CD4-positive, alpha-beta memory T cell (primary cell): ENCODE data around the gene FAAP20. TPM values are rescaled to one million over a fixed set of nuclear protein-coding genes. Genes with fewer than 3 reads are reported as not detected.

ENCODE experiments used
- CTCF ChIA-PET: fragments of 350-600 bp; sonication (Branson Sonifier 250); formaldehyde crosslinking; loops from one replicate; lab custom pipeline; 2021; ENCODE audit warnings: inconsistent platforms; ENCODE audit not compliant: partially characterized antibody; lab: Charles Lee
- POLR2A ChIA-PET: fragments of 350-600 bp; sonication (Branson Sonifier 250); formaldehyde crosslinking; loops from one replicate; lab custom pipeline; 2021; ENCODE audit not compliant: partially characterized antibody; lab: Charles Lee
- DNase-seq, 5 donors: peaks; one replicate each; pipeline versions ENCODE4 v3.0.0 to v3.0.0-alpha.2; 2020 to 2022; ENCODE audit warnings: mixed read lengths in 1 of 5
- H3K27ac ChIP-seq: one replicate; pipeline ENCODE4 v1.7.0; 2013; ENCODE audit warnings: low read depth, low read length
- H3K27me3 ChIP-seq: 2 replicates; pipeline ENCODE4 v1.7.0; 2013; ENCODE audit warnings: mild to moderate bottlenecking, low read length, moderate library complexity; ENCODE audit not compliant: insufficient read depth
- H3K36me3 ChIP-seq: 2 replicates; pipeline ENCODE4 v1.7.0; 2013; ENCODE audit warnings: mild to moderate bottlenecking, low read length, moderate library complexity; ENCODE audit not compliant: insufficient read depth
- H3K4me1 ChIP-seq: 2 replicates; pipeline ENCODE4 v1.7.0; 2013; ENCODE audit warnings: mild to moderate bottlenecking, low read length, moderate library complexity; ENCODE audit not compliant: insufficient read depth
- H3K4me3 ChIP-seq, 2 donors: one replicate each; pipeline ENCODE4 v1.7.0; 2013; ENCODE audit warnings: low read length in 2 of 2, mild to moderate bottlenecking in 1 of 2
- H3K9me3 ChIP-seq, 2 donors: one replicate each; pipeline ENCODE4 v1.7.0; 2013; ENCODE audit warnings: low read length in 2 of 2, control low read depth in 1 of 2; ENCODE audit not compliant: control insufficient read depth in 1 of 2
- H3K27ac Mint-ChIP-seq, 7 donors: one replicate each; pipeline ENCODE4 v1.8.0; 2020 to 2021; ENCODE audit warnings: mixed read lengths in 7 of 7, mild to moderate bottlenecking in 6 of 7, inconsistent platforms in 3 of 7, moderate library complexity in 3 of 7
- H3K27me3 Mint-ChIP-seq, 2 donors: one replicate each; pipeline ENCODE4 v1.8.0; 2020 to 2021; ENCODE audit warnings: mixed read lengths in 2 of 2
- H3K36me3 Mint-ChIP-seq, 2 donors: one replicate each; pipeline ENCODE4 v1.8.0; 2020 to 2021; ENCODE audit warnings: mixed read lengths in 2 of 2, inconsistent platforms in 1 of 2, mild to moderate bottlenecking in 1 of 2
- H3K4me1 Mint-ChIP-seq, 4 donors: one replicate each; pipeline ENCODE4 v1.8.0; 2020 to 2021; ENCODE audit warnings: mixed read lengths in 4 of 4, mild to moderate bottlenecking in 1 of 4
- H3K4me3 Mint-ChIP-seq, 8 donors: one replicate each; pipeline ENCODE4 v1.8.0; 2020 to 2021; ENCODE audit warnings: mixed read lengths in 8 of 8, mild to moderate bottlenecking in 7 of 8, moderate library complexity in 6 of 8, inconsistent platforms in 3 of 8
- H3K9me3 Mint-ChIP-seq, 8 donors: one replicate each; pipeline ENCODE4 v1.8.0; 2020 to 2021; ENCODE audit warnings: mixed read lengths in 8 of 8, mild to moderate bottlenecking in 5 of 8, inconsistent platforms in 3 of 8, moderate library complexity in 1 of 8
- intact Hi-C: fragments of 100-400 bp; cut with micrococcal nuclease; formaldehyde crosslinking; loops from one replicate; pipeline ENCODE4 v1.15.1; 2023
- polyA plus RNA-seq, 2 donors: library from polyadenylated mRNA; unstranded; fragments of 300-500 nt; fragmentation: Illumina TruSeq; gene quantifications; one replicate each; pipeline ENCODE4 v1.2.3, GENCODE V29; 2021
- total RNA-seq, 2 experiments: library from RNA; stranded (reverse); gene quantifications; one replicate each; pipeline ENCODE4 v1.2.3, GENCODE V29; 2021

Gene FAAP20
- total and polyA plus RNA-seq, 4 experiments from 2014 or later = 38.4 to 58.9 (median 47.5) TPM

DNA sequence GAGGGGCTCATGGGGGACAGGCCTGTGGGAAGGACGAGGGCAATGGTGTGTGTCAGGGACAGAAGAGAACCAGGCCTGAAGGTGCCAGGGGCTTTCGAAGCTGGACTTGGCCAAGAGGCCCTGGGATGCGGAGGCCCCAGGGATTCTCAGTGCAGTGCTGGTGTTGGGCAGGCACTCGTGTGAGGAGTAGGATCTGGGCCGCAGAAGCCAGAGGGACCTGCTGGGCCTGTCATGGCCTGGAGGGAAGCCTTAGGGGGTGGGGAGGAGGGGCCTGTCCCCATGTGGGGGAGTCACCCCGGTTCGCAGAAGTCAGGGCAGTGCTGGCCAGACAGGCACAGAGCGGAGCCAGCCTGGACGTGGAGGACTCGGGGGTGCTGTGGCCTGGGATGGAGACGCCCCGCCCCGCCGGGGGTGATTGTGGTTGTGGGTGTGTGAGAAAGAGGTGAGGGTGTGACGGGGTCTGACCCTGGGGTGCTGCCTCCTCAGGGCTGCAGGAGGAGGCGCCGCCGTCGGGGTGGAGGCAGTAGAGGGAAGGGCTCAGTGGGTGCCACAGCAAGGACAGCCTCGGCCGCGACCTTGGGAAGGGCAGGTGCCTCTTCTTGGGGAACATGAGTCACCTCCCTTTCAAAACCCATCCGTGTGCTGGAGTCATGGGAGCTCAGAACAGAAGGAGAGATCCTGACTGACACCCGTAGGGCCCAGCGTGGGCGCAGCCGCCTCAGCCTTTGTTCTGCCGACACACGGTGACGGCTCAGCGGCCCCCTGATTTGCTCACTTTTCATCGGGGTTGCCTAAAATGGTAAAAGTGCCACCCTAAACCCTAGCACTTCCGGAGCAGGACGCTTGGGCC is 33.9 kb downstream of the FAAP20 start:
- POLR2A ChIA-PET = no interaction called here
- intact Hi-C loops = no loop called here
- Histone ChIP-seq H3K36me3 (no peaks in the 10 kb centered on the region), H3K4me1 (no peaks in the 10 kb centered on the region), H3K4me3 (no peak overlapping the region), H3K27me3 (no peaks in the 10 kb centered on the region), H3K9me3 (no peaks in the 10 kb centered on the region), H3K27ac (no peak overlapping the region)
- Mint-ChIP-seq H3K27me3 (no peaks in the 10 kb centered on the region), H3K4me3 (no peak overlapping the region), H3K4me1 (no peaks in the 10 kb centered on the region), H3K9me3 (no peaks in the 10 kb centered on the region), H3K27ac (no peak overlapping the region), H3K36me3 (peaks cover 21 to 31% of the 10 kb centered on the region in 2 donors)
- DNase-seq = peak in 1 of 5 donors; percentile 27
- CTCF ChIA-PET = interaction anchor here (1.0 kb wide), 2 partner anchors 14 kb away, joined by 3 read pairs; no protein-coding TSS in a partner anchor

DNA sequence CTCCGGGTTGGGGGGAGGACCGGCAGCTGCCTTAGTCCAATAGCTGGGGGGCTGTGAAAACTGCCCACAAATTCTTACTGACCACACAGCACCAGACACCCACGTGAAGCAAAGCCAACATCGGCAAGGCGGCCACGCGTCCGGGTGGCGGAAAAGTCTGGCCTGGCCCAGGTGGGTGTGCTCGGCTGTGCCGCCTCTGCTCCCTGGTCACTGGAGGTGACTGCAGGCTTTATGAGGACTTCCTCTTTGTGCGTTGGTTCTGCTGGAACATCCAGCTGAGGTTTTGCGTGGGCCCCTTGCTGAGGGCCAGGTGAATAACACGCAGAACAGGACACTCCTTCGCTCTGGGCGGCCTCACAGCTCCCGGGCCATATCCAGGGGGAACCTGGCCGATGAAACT is 35.4 kb downstream of the FAAP20 start:
- H3K36me3 Mint-ChIP-seq = peaks cover 29 to 34% of the 10 kb centered on the region in 2 donors
- intact Hi-C loops = no loop called here
- DNase-seq = no peak
- peaks cover 0 to 3% (median 0%) of the 10 kb centered on the region in 8 donors for H3K9me3 Mint-ChIP-seq
- ChIA-PET CTCF (no interaction called here), POLR2A (no interaction called here)
- Histone ChIP-seq H3K4me3 (no peak overlapping the region), H3K36me3 (no peaks in the 10 kb centered on the region), H3K27ac (no peak overlapping the region), H3K9me3 (no peaks in the 10 kb centered on the region), H3K27me3 (no peaks in the 10 kb centered on the region), H3K4me1 (no peaks in the 10 kb centered on the region)
- H3K4me1 Mint-ChIP-seq = peaks cover 0 to 7% (median under 1%) of the 10 kb centered on the region in 4 donors
- H3K4me3 Mint-ChIP-seq = no peak overlapping the region
- no peaks in the 10 kb centered on the region for H3K27me3 Mint-ChIP-seq
- no peak overlapping the region for H3K27ac Mint-ChIP-seq

DNA sequence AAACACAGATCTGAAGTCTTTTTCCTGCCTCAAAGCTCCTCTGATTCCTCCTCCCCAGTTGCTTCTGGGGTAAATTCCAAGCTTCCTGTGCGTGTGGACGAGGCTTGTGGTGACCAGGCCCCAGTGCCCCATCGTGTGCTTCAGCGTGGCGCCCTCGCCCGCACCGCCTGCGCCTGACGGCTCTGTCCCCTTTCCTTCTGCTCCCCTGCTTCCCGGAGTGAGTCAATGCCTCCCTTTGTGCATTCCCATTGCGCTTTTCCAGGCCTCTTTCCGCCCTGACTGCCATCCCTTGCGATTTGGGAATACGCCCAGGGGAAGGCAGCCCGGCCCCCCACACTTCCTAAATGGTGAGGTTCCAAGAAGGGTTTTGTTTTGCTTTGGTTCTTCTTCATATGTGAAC is 36.3 kb downstream of the FAAP20 start:
- Mint-ChIP-seq H3K27ac (peak overlapping the region in 1 of 7 donors; percentile 15), H3K27me3 (no peaks in the 10 kb centered on the region), H3K9me3 (peaks cover 0 to 3% (median 0%) of the 10 kb centered on the region in 8 donors), H3K36me3 (peaks cover 28 to 34% of the 10 kb centered on the region in 2 donors), H3K4me3 (no peak overlapping the region), H3K4me1 (peaks cover 0 to 9% (median under 1%) of the 10 kb centered on the region in 4 donors)
- no peaks in the 10 kb centered on the region for H3K9me3 ChIP-seq
- no peaks in the 10 kb centered on the region for H3K36me3 ChIP-seq
- intact Hi-C loops = no loop called here
- peak in 1 of 5 donors; percentile 4 for DNase-seq
- CTCF ChIA-PET = interaction anchor here (2.8 kb wide), 1 partner anchor 16 kb away, joined by 8 read pairs; no protein-coding TSS in a partner anchor
- H3K4me1 ChIP-seq = peaks cover under 1% of the 10 kb centered on the region
- no peak overlapping the region for H3K4me3 ChIP-seq
- no peaks in the 10 kb centered on the region for H3K27me3 ChIP-seq
- POLR2A ChIA-PET = interaction anchor here (1.1 kb wide), 1 partner anchor 9 kb away, joined by 3 read pairs; no protein-coding TSS in a partner anchor
- H3K27ac ChIP-seq = no peak overlapping the region

DNA sequence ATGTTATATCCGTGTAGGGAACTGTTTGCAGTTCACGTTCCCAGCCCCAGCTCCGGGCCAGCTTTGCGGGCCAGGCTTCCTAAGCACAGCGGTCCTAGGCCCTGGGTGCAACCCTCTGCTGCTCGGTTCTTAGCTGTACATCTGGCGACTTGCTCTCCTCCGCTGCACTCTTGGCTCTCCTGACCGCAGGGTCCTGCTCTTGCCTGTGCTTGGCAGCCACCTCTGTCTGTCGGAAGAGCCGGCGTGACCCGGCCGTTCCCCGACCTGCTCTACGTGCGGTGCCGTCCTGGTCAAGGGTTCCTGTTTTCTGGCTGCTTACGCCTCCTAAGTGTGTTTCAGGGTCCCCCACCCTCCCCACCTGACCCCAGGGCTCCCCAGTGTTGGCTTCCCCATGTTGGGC is 36.7 kb downstream of the FAAP20 start:
- Mint-ChIP-seq H3K4me3 (no peak overlapping the region), H3K4me1 (peaks cover 2 to 11% (median 3%) of the 10 kb centered on the region in 4 donors), H3K9me3 (peaks cover 0 to 3% (median 0%) of the 10 kb centered on the region in 8 donors), H3K36me3 (peaks cover 26 to 36% of the 10 kb centered on the region in 2 donors), H3K27ac (no peak overlapping the region), H3K27me3 (no peaks in the 10 kb centered on the region)
- no peak overlapping the region for H3K27ac ChIP-seq
- H3K4me3 ChIP-seq = no peak overlapping the region
- CTCF ChIA-PET = interaction anchor here (2.8 kb wide), 1 partner anchor 16 kb away, joined by 8 read pairs; no protein-coding TSS in a partner anchor
- intact Hi-C loops = no loop called here
- H3K36me3 ChIP-seq = no peaks in the 10 kb centered on the region
- POLR2A ChIA-PET = interaction anchor here (1.1 kb wide), 1 partner anchor 9 kb away, joined by 3 read pairs; no protein-coding TSS in a partner anchor
- H3K27me3 ChIP-seq = no peaks in the 10 kb centered on the region
- H3K4me1 ChIP-seq = peaks cover 5% of the 10 kb centered on the region
- no peaks in the 10 kb centered on the region for H3K9me3 ChIP-seq
- DNase-seq = no peak

DNA sequence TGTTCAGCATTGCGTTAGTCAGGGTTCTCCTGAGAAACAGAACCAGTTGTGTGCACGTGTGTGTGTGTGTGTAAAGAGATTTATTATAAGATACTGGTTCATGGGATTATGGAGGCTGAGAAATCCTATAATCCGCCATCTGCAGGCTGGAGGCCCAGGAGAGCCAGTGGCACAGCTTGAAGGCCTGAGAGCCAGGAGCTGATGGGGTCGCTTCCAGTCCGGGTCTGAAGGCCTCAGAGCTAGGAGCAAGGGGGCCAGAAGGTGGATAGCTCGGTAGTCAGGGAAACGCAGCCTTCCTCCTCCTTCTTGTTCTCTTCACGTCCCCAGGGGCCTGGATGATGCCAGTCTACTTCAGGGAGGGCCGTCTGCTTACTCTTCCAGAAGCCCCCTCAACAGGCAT is 37.7 kb downstream of the FAAP20 start:
- Mint-ChIP-seq H3K27me3 (no peaks in the 10 kb centered on the region), H3K36me3 (peaks cover 29 to 39% of the 10 kb centered on the region in 2 donors), H3K27ac (peak overlapping the region in 1 of 7 donors; percentile 79), H3K9me3 (peaks cover 0 to 3% (median 0%) of the 10 kb centered on the region in 8 donors), H3K4me3 (no peak overlapping the region), H3K4me1 (peaks cover 6 to 14% (median 7%) of the 10 kb centered on the region in 4 donors)
- ChIA-PET CTCF (interaction anchor here (0.7 to 2.8 kb wide), 2 partner anchors 17 to 770 kb away, joined by 3 to 8 read pairs; no protein-coding TSS in a partner anchor), POLR2A (interaction anchor here (1.1 kb wide), 1 partner anchor 8 kb away, joined by 3 read pairs; no protein-coding TSS in a partner anchor)
- Histone ChIP-seq H3K4me1 (peaks cover 7% of the 10 kb centered on the region), H3K36me3 (no peaks in the 10 kb centered on the region), H3K27ac (no peak overlapping the region), H3K4me3 (no peak overlapping the region), H3K27me3 (no peaks in the 10 kb centered on the region), H3K9me3 (no peaks in the 10 kb centered on the region)
- peak in 1 of 5 donors; percentile 37 for DNase-seq
- intact Hi-C loops = no loop called here

DNA sequence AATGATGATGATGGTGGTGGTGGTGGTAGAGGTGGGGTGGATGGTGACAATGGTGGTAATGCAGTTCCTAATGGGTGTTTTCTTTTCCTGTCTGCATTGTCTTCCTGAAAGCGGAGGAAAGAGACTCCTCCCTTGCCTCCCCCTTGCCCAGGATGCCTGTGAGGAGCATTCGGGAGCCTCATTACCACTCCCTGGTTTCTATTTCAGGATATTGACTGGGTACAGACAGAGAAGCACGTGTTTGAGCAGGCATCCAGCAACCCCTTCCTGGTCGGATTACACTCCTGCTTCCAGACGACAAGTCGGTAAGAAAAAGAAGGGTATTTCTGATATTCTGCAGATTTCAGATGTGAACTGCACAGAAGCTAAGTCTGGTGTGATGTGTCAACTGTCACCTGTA is 38.8 kb downstream of the FAAP20 start:
- Mint-ChIP-seq H3K27me3 (no peaks in the 10 kb centered on the region), H3K27ac (no peak overlapping the region), H3K4me3 (no peak overlapping the region), H3K4me1 (peaks cover 8 to 18% (median 14%) of the 10 kb centered on the region in 4 donors), H3K36me3 (peaks cover 30 to 41% of the 10 kb centered on the region in 2 donors), H3K9me3 (peaks cover 0 to 3% (median 0%) of the 10 kb centered on the region in 8 donors)
- Histone ChIP-seq H3K36me3 (no peaks in the 10 kb centered on the region), H3K9me3 (no peaks in the 10 kb centered on the region), H3K27ac (no peak overlapping the region), H3K27me3 (no peaks in the 10 kb centered on the region), H3K4me1 (peaks cover 7% of the 10 kb centered on the region), H3K4me3 (no peak overlapping the region)
- intact Hi-C loops = no loop called here
- peak in 1 of 5 donors; percentile 5 for DNase-seq
- ChIA-PET CTCF (interaction anchor here (2.8 kb wide), 1 partner anchor 18 kb away, joined by 8 read pairs; no protein-coding TSS in a partner anchor), POLR2A (no interaction called here)

DNA sequence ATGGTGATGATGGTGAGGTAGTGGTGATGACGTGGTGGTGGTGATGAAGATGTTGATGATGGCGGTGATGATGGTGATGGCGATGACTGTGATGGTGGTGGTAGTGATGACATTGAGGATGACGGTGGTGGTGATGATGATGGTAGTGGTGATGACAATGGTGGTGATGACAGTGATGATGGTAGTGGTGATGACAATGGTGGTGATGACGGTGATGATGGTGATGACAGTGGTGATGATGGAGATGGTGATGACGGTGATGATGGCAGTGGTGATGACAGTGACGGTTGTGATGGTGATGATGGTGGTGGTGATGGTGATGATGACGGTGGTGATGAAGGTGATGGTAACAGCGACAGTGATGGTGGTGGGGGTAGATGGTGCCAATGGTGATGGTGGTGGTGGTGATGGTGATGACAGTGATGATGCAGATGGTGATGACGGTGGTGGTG is 39.4 kb downstream of the FAAP20 start:
- Mint-ChIP-seq H3K9me3 (peaks cover 0 to 3% (median 0%) of the 10 kb centered on the region in 8 donors), H3K27ac (no peak overlapping the region), H3K4me3 (no peak overlapping the region), H3K36me3 (peaks cover 32 to 44% of the 10 kb centered on the region in 2 donors), H3K4me1 (peaks cover 8 to 23% (median 17%) of the 10 kb centered on the region in 4 donors), H3K27me3 (no peaks in the 10 kb centered on the region)
- Histone ChIP-seq H3K9me3 (no peaks in the 10 kb centered on the region), H3K27ac (no peak overlapping the region), H3K36me3 (no peaks in the 10 kb centered on the region), H3K4me1 (peaks cover 7% of the 10 kb centered on the region), H3K27me3 (no peaks in the 10 kb centered on the region), H3K4me3 (no peak overlapping the region)
- CTCF ChIA-PET = interaction anchor here (1.1 kb wide), 1 partner anchor 16 kb away, joined by 3 read pairs; no protein-coding TSS in a partner anchor
- POLR2A ChIA-PET = no interaction called here
- intact Hi-C loops = no loop called here
- DNase-seq = peak in 1 of 5 donors; percentile 1
